Karpas-422 (cell line): Measurements from ENCODE around the gene IMP3. TPM values are rescaled to one million over a fixed set of nuclear protein-coding genes. Genes with fewer than 3 reads are reported as not detected.

Source experiments
- DNase-seq: peaks from one replicate; pipeline ENCODE4 v3.0.0-alpha.2; 2015
- H2AFZ ChIP-seq: fragments of 200-600 bp; sonication (generic); 2 replicates; pipeline ENCODE4 v1.6.1; 2014; ENCODE audit warnings: antibody characterized with exemption, low read length, mixed read lengths
- H3K27ac ChIP-seq: fragments of 200-600 bp; sonication (generic); 2 replicates; pipeline ENCODE4 v1.5.1; 2014; ENCODE audit warnings: mild to moderate bottlenecking, low read length, moderate library complexity
- H3K27me3 ChIP-seq: fragments of 200-600 bp; sonication (generic); 2 replicates; pipeline ENCODE4 v1.6.1; 2014; ENCODE audit warnings: low read length, mixed read lengths
- H3K36me3 ChIP-seq: fragments of 200-600 bp; sonication (generic); 2 replicates; pipeline ENCODE4 v1.6.1; 2014; ENCODE audit warnings: low read length, mixed read lengths; ENCODE audit not compliant: insufficient read depth
- H3K4me1 ChIP-seq: fragments of 200-600 bp; sonication (generic); 2 replicates; pipeline ENCODE4 v1.6.1; 2014; ENCODE audit warnings: mild to moderate bottlenecking, low read length, mixed read lengths
- H3K4me2 ChIP-seq: fragments of 200-600 bp; sonication (generic); 2 replicates; pipeline ENCODE4 v1.6.1; 2014; ENCODE audit warnings: low read length, low read depth, mild to moderate bottlenecking; ENCODE audit not compliant: poor library complexity, severe bottlenecking
- H3K4me3 ChIP-seq: fragments of 200-600 bp; sonication (generic); 2 replicates; pipeline ENCODE4 v1.5.1; 2014; ENCODE audit warnings: mild to moderate bottlenecking, antibody characterized with exemption, low read length, mixed read lengths
- H3K79me2 ChIP-seq: fragments of 200-600 bp; sonication (generic); 2 replicates; pipeline ENCODE4 v1.6.1; 2014; ENCODE audit warnings: mild to moderate bottlenecking, low read length, mixed read lengths
- H3K9ac ChIP-seq: fragments of 200-600 bp; sonication (generic); 2 replicates; pipeline ENCODE4 v1.6.0; 2014; ENCODE audit warnings: low read length
- H3K9me2 ChIP-seq: fragments of 200-600 bp; sonication (generic), shearing (Covaris generic); replicated peaks from 2 replicates; pipeline ENCODE4 v1.6.0; 2014; ENCODE audit warnings: mild to moderate bottlenecking, low read length, moderate library complexity; ENCODE audit not compliant: insufficient read depth
- H3K9me3 ChIP-seq: fragments of 300-700, 200-600 bp; sonication (generic); 2 replicates; pipeline ENCODE4 v1.6.1; 2014; ENCODE audit warnings: low read length, mixed read lengths
- H4K20me1 ChIP-seq: fragments of 200-600 bp; sonication (generic); 2 replicates; pipeline ENCODE4 v1.6.1; 2014; ENCODE audit warnings: mild to moderate bottlenecking, antibody characterized with exemption, low read length, low read depth; ENCODE audit not compliant: insufficient read depth
- total RNA-seq: library from RNA; depleted of rRNA; stranded (reverse); fragments of >200 nt; shearing (Covaris generic); gene quantifications from 2 replicates; pipeline ENCODE4 v1.2.3, GENCODE V29; 2014; ENCODE audit warnings: low replicate concordance

IMP3 gene
- total RNA-seq, 1 experiment from 2014 or later, result 82.7 TPM

DNA sequence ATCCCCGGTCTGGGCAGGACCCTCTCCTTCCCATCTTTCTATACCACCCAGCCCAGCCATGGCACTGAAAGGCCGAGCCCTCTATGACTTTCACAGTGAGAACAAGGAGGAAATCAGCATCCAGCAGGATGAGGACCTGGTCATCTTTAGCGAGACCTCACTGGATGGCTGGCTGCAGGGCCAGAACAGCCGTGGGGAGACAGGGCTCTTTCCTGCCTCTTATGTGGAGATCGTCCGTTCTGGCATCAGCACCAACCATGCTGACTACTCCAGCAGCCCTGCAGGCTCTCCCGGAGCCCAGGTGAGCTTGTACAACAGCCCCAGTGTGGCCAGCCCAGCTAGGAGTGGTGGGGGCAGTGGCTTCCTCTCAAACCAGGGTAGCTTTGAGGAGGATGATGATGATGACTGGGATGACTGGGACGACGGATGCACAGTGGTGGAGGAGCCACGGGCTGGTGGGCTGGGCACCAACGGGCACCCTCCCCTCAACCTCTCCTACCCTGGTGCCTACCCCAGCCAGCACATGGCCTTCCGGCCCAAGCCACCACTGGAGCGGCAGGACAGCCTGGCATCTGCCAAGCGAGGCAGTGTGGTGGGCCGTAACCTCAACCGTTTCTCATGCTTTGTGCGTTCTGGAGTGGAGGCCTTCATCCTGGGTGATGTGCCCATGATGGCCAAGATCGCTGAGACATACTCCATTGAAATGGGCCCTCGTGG lies 9.2 kb upstream of the IMP3 start:
- Histone ChIP-seq H2AFZ (no peak overlapping the region), H3K4me1 (peaks cover 11% of the 10 kb centered on the region), H3K79me2 (no peaks in the 10 kb centered on the region), H3K4me2 (no peak overlapping the region), H3K9ac (no peak overlapping the region), H3K27ac (no peak overlapping the region), H4K20me1 (no peaks in the 10 kb centered on the region), H3K27me3 (no peaks in the 10 kb centered on the region), H3K9me2 (no peaks in the 10 kb centered on the region), H3K4me3 (no peak overlapping the region), H3K36me3 (no peaks in the 10 kb centered on the region), H3K9me3 (no peaks in the 10 kb centered on the region)
- no peak for DNase-seq

- Histone ChIP-seq H3K79me2 (no peaks in the 10 kb centered on the region), H4K20me1 (no peaks in the 10 kb centered on the region), H3K36me3 (no peaks in the 10 kb centered on the region), H3K9me2 (no peaks in the 10 kb centered on the region), H2AFZ (no peak overlapping the region), H3K9me3 (no peaks in the 10 kb centered on the region), H3K9ac (no peak overlapping the region), H3K27ac (no peak overlapping the region), H3K27me3 (no peaks in the 10 kb centered on the region), H3K4me3 (peak overlapping the region; percentile 34; the same call in 1 of the 2 replicates), H3K4me2 (peak overlapping the region; percentile 44), H3K4me1 (peaks cover 11% of the 10 kb centered on the region)
- no peak for DNase-seq
Measured at GRCh38 chr15:75648156-75649000, 8.4 kb upstream of the IMP3 start.

DNA sequence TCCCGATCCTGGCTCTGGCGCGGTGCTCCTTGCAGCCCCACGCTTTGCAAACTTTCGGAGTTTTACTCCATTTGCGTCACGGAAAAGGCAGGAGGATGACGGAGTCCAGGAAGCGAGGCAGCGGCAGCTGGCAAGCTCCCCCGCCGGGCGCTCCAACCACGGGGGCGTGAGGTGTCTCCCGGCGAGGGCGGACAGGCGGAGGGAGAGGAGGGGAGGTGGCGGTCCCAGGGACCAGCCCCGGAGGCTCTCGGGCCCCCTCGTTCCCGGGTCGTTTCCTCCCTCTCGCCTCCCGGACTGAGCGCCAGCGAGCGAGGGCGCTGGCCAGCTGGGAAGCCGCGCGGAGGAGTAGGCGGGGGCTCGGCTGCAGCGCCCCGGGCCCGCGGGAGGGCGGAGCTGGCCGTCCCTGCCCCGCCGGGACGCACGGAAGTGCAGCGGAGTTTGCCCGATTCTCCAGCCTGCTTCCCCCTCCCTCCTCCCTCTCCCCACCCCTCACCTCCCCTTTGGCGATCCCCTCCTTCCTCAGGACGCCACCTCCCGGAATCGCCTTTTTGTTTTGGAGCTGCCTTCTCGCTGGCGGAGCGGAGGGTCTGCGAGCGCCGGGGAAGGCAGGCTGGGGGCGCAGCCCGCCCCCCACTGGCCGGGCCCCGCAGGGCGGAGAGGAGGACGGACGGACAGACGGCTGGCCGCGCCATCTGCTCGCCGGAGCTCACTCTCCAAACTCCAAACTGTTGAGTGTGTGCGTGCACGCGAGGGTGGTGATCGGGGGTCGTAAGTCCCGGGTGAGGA lies 7.5 kb upstream of the IMP3 start, which contains the start of gene SNX33:
Gene SNX33, plus strand, starts transcription at position 543 of the 786 bp plus-strand sequence. CDS start 1,191 bp downstream, outside the sequence.
- Histone ChIP-seq H3K27me3 (no peaks in the 10 kb centered on the region), H3K4me2 (peak within 1 kb of the TSS; percentile 44), H3K4me3 (peak within 1 kb of the TSS; percentile 34; the same call in 1 of the 2 replicates), H3K9me2 (no peaks in the 10 kb centered on the region), H3K27ac (no peak within 1 kb of the TSS), H4K20me1 (no peaks in the 10 kb centered on the region), H3K4me1 (peaks cover 11% of the 10 kb centered on the region), H3K9ac (peak within 1 kb of the TSS; percentile 33; the same call in 1 of the 2 replicates), H2AFZ (no peak within 1 kb of the TSS), H3K9me3 (no peaks in the 10 kb centered on the region), H3K36me3 (no peaks in the 10 kb centered on the region), H3K79me2 (no peaks in the 10 kb centered on the region)
- no peak for DNase-seq

GRCh38 chr15:75646944-75647364 lies 6.9 kb upstream of the IMP3 start:
- no peak for DNase-seq
- no peaks in the 10 kb centered on the region for H3K9me3 ChIP-seq
- no peaks in the 10 kb centered on the region for H3K36me3 ChIP-seq
- H3K4me1 ChIP-seq, result peaks cover 11% of the 10 kb centered on the region
- H3K9ac ChIP-seq, result no peak overlapping the region
- H3K27me3 ChIP-seq, result no peaks in the 10 kb centered on the region
- H4K20me1 ChIP-seq, result no peaks in the 10 kb centered on the region
- no peak overlapping the region for H2AFZ ChIP-seq
- no peak overlapping the region for H3K27ac ChIP-seq
- H3K79me2 ChIP-seq, result no peaks in the 10 kb centered on the region
- no peak overlapping the region for H3K4me3 ChIP-seq
- no peaks in the 10 kb centered on the region for H3K9me2 ChIP-seq
- no peak overlapping the region for H3K4me2 ChIP-seq

DNA sequence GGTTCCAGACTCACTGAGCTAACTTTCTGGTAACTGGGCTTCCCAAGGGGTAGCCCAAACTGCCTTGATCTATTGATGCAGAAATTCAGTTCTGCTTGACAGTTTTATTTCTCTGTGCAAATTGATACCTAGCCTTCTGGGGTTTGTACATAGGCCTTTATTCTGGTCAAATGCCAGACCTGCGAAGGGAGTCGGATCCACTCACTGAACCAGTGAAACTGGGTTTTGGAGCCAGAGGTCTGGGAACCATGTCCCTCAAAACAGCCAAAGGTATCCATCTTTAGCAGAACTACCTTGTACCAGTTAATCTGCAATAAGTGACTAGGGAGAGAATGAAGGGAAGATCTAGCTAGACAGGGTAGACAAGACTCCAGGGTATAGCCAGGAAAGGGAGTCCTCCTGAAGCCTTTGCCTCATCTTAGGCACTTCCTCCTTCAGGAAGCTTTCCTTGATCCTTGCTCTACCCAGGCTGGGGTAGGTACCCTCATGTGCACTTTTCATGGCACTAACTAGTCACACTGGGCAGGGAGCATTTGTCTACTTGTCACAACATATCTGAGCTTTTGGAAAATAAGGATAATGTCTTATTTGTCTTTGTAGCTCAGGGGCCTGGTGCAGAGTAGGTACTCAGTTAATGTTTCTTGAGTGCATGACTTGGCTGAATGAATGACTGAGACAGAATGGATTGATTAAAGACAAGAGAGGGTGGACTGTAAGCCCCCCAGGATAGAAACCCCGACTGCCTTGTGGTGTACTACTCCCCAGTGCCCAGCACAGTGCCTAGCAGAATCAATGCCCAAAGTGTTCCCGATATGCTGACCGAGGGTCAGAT lies 6.3 kb upstream of the IMP3 start:
- Histone ChIP-seq H2AFZ (no peak overlapping the region), H3K9me2 (no peaks in the 10 kb centered on the region), H3K9me3 (no peaks in the 10 kb centered on the region), H3K4me2 (no peak overlapping the region), H3K27ac (no peak overlapping the region), H3K36me3 (no peaks in the 10 kb centered on the region), H4K20me1 (no peaks in the 10 kb centered on the region), H3K79me2 (no peaks in the 10 kb centered on the region), H3K4me1 (peaks cover 16% of the 10 kb centered on the region), H3K27me3 (no peaks in the 10 kb centered on the region), H3K4me3 (no peak overlapping the region), H3K9ac (no peak overlapping the region)
- no peak for DNase-seq

DNA sequence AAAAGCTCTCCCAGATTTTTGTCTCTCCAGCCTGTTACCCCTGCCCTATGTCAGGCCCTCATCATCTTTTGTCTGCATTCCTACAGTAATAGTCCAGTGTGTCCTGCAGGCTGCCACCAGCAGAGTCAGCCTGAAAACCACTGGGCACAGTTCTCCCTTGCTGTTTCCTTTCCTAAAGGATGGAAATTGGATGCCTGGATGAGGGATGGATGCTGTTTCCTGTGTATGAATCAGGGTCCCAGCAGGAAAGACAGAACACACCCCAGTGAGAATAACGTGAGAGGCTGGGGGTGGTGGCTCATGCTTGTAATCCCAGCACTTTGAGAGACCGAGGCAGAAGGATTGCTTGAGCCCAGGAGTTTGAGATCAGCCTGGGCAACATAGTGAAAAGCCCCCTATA lies 4.4 kb upstream of the IMP3 start:
- no peak overlapping the region for H3K9ac ChIP-seq
- H3K36me3 ChIP-seq, result no peaks in the 10 kb centered on the region
- H3K4me2 ChIP-seq, result no peak overlapping the region
- peaks cover 5% of the 10 kb centered on the region for H3K79me2 ChIP-seq
- peaks cover 27% of the 10 kb centered on the region for H3K4me1 ChIP-seq
- H3K27me3 ChIP-seq, result no peaks in the 10 kb centered on the region
- H3K9me3 ChIP-seq, result no peaks in the 10 kb centered on the region
- no peak for DNase-seq
- H4K20me1 ChIP-seq, result peaks cover 2% of the 10 kb centered on the region; the same call in 1 of the 2 replicates
- no peak overlapping the region for H2AFZ ChIP-seq
- H3K27ac ChIP-seq, result no peak overlapping the region
- no peaks in the 10 kb centered on the region for H3K9me2 ChIP-seq
- no peak overlapping the region for H3K4me3 ChIP-seq

DNA sequence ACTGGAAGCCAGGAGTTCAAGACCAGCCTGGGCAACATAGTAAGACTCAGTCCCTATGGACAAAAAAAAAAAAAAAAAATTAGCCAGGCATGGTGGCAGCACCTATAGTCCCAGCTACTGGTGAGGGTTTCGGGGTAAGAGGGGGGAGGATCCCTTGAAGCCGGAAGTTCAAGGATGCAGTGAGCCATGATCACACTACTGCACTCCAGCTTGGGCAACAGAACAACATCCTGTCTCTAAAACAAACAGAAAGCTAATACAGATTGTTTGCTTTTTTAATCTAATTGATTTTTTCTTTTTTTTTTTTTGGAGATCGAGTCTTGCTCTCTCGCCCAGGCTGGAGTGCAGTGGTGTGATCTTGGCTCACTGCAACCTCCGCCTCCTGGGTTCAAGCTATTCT lies 1.6 kb upstream of the IMP3 start:
- H3K4me2 ChIP-seq, result no peak overlapping the region
- no peak overlapping the region for H2AFZ ChIP-seq
- H3K27ac ChIP-seq, result no peak overlapping the region

More for the DNA sequence above, 1.6 kb upstream of the IMP3 start:
- DNase-seq, result peak; percentile 74
- peaks cover 21% of the 10 kb centered on the region for H4K20me1 ChIP-seq
- H3K9ac ChIP-seq, result no peak overlapping the region
- no peaks in the 10 kb centered on the region for H3K27me3 ChIP-seq
- peaks cover 24% of the 10 kb centered on the region for H3K79me2 ChIP-seq
- no peaks in the 10 kb centered on the region for H3K9me3 ChIP-seq
- H3K4me3 ChIP-seq, result no peak overlapping the region
- no peaks in the 10 kb centered on the region for H3K9me2 ChIP-seq
- H3K36me3 ChIP-seq, result no peaks in the 10 kb centered on the region
- peaks cover 38% of the 10 kb centered on the region for H3K4me1 ChIP-seq
